Neural progenitor cell (in vitro differentiated cells): ENCODE measurements around the gene TPM1. TPM values are rescaled to one million over a fixed set of nuclear protein-coding genes. Genes with fewer than 3 reads are reported as not detected.
A peak's percentile ranks its signal among the peaks of the same experiment; 100 is the strongest.

Experiments
- DNase-seq: peaks from one replicate; pipeline ENCODE4 v3.0.0-alpha.2; 2016; ENCODE audit warnings: low spot score
- H2AFZ ChIP-seq: fragments of 200-600 bp; sonication (generic); replicated peaks from 2 replicates; pipeline ENCODE4 v1.6.1; 2016; ENCODE audit warnings: antibody characterized with exemption
- H3F3A ChIP-seq: fragments of 200-600 bp; sonication (generic); 2 replicates; pipeline ENCODE4 v1.6.1; 2016; ENCODE audit warnings: antibody characterized with exemption, low read depth
- H3K27ac ChIP-seq: fragments of 200-600 bp; sonication (generic); 2 replicates; pipeline ENCODE4 v1.5.1; 2016; ENCODE audit warnings: mild to moderate bottlenecking
- H3K27me3 ChIP-seq: fragments of 200-600 bp; sonication (generic); 2 replicates; pipeline ENCODE4 v1.6.1; 2016; ENCODE audit warnings: mild to moderate bottlenecking, moderate library complexity
- H3K36me3 ChIP-seq: fragments of 200-600 bp; sonication (generic); 2 replicates; pipeline ENCODE4 v1.5.1; 2016
- H3K4me1 ChIP-seq: fragments of 200-600 bp; sonication (generic); 2 replicates; pipeline ENCODE4 v1.6.1; 2016; ENCODE audit warnings: mixed run types
- H3K4me2 ChIP-seq: fragments of 200-600 bp; sonication (generic); 2 replicates; pipeline ENCODE4 v1.6.1; 2016
- H3K4me3 ChIP-seq: fragments of 200-600 bp; sonication (generic); 2 replicates; pipeline ENCODE4 v1.5.1; 2016
- H3K79me2 ChIP-seq: fragments of 200-600 bp; sonication (generic); 2 replicates; pipeline ENCODE4 v1.6.1; 2016; ENCODE audit warnings: low read depth
- H3K9ac ChIP-seq: fragments of 200-600 bp; sonication (generic); 2 replicates; pipeline ENCODE4 v1.6.1; 2016
- H3K9me3 ChIP-seq: fragments of 200-600 bp; sonication (generic); 2 replicates; pipeline ENCODE4 v1.5.1; 2016; ENCODE audit warnings: low read depth
- H4K20me1 ChIP-seq: fragments of 200-600 bp; sonication (generic); 2 replicates; pipeline ENCODE4 v1.6.1; 2016; ENCODE audit warnings: low read depth
- H3K27ac Mint-ChIP-seq: 3 replicates; pipeline ENCODE4 v1.8.0; 2021; ENCODE audit warnings: mixed read lengths
- H3K27me3 Mint-ChIP-seq: 2 replicates; pipeline ENCODE4 v1.8.0; 2022; ENCODE audit warnings: low read depth, mild to moderate bottlenecking, inconsistent platforms, moderate library complexity, mixed read lengths; ENCODE audit not compliant: insufficient read depth
- H3K36me3 Mint-ChIP-seq: 3 replicates; pipeline ENCODE4 v1.8.0; 2021; ENCODE audit warnings: mixed read lengths
- H3K4me1 Mint-ChIP-seq: 3 replicates; pipeline ENCODE4 v1.8.0; 2021; ENCODE audit warnings: mixed read lengths
- H3K4me3 Mint-ChIP-seq: 3 replicates; pipeline ENCODE4 v1.8.0; 2021; ENCODE audit warnings: mild to moderate bottlenecking, moderate library complexity, mixed read lengths
- H3K9me3 Mint-ChIP-seq: 3 replicates; pipeline ENCODE4 v1.8.0; 2020; ENCODE audit warnings: mixed read lengths
- EZH2 ChIP-seq: fragments of 200-600 bp; sonication (generic); IDR thresholded peaks from 2 replicates; pipeline ENCODE4 v1.6.1; 2017; ENCODE audit warnings: antibody characterized with exemption, mild to moderate bottlenecking, moderate library complexity
- EZH2phosphoT487 ChIP-seq: fragments of 200-600 bp; sonication (generic); IDR thresholded peaks from 2 replicates; pipeline ENCODE4 v1.6.1; 2017; ENCODE audit warnings: antibody characterized with exemption
- total RNA-seq: library from RNA; depleted of rRNA; stranded (reverse); fragments of >200 nt; gene quantifications from 2 replicates; pipeline ENCODE4 v1.2.3, GENCODE V29; 2015; ENCODE audit warnings: low replicate concordance
- TF ChIP-seq, protein P1 (sequence below): fragments of 200-600 bp; sonication (generic); IDR thresholded peaks from 2 replicates; pipeline ENCODE4 v1.5.1; 2017; ENCODE audit warnings: antibody characterized with exemption, mild to moderate bottlenecking

Gene TPM1
- total RNA-seq, 1 donor from 2014 or later = 623 TPM

- H3F3A ChIP-seq = peaks cover 25% of the 10 kb centered on the region
- H4K20me1 ChIP-seq = no peaks in the 10 kb centered on the region
- peak overlapping the region; percentile 40 for H2AFZ ChIP-seq
- Mint-ChIP-seq H3K4me3 (no peak overlapping the region), H3K4me1 (peaks cover 51% of the 10 kb centered on the region), H3K27me3 (peaks cover 13% of the 10 kb centered on the region), H3K36me3 (no peaks in the 10 kb centered on the region), H3K9me3 (no peaks in the 10 kb centered on the region), H3K27ac (peak overlapping the region; percentile 38)
- peaks cover 45% of the 10 kb centered on the region for H3K4me1 ChIP-seq
- H3K4me3 ChIP-seq = no peak overlapping the region
- no peaks in the 10 kb centered on the region for H3K79me2 ChIP-seq
- H3K9me3 ChIP-seq = no peaks in the 10 kb centered on the region
- H3K27me3 ChIP-seq = no peaks in the 10 kb centered on the region
- no peak overlapping the region for H3K4me2 ChIP-seq
- no peak for DNase-seq
- no peaks in the 10 kb centered on the region for H3K36me3 ChIP-seq
- H3K9ac ChIP-seq = no peak overlapping the region
- TF ChIP-seq EZH2phosphoT487 (no peak), EZH2 (no peak)
- TF ChIP-seq, protein P1, sequence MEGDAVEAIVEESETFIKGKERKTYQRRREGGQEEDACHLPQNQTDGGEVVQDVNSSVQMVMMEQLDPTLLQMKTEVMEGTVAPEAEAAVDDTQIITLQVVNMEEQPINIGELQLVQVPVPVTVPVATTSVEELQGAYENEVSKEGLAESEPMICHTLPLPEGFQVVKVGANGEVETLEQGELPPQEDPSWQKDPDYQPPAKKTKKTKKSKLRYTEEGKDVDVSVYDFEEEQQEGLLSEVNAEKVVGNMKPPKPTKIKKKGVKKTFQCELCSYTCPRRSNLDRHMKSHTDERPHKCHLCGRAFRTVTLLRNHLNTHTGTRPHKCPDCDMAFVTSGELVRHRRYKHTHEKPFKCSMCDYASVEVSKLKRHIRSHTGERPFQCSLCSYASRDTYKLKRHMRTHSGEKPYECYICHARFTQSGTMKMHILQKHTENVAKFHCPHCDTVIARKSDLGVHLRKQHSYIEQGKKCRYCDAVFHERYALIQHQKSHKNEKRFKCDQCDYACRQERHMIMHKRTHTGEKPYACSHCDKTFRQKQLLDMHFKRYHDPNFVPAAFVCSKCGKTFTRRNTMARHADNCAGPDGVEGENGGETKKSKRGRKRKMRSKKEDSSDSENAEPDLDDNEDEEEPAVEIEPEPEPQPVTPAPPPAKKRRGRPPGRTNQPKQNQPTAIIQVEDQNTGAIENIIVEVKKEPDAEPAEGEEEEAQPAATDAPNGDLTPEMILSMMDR = no peak
- H3K27ac ChIP-seq = peak overlapping the region; percentile 93
These were observed 43.4 kb upstream of the TPM1 start for GRCh38 chr15:62999178-62999577.

- H3K4me1 ChIP-seq = peaks cover 50% of the 10 kb centered on the region
- H3K4me3 ChIP-seq = no peak overlapping the region
- peak overlapping the region; percentile 59 for H3K4me2 ChIP-seq
- H3K36me3 Mint-ChIP-seq = no peaks in the 10 kb centered on the region
- H3K27ac ChIP-seq = peak overlapping the region; percentile 93
- peaks cover 13% of the 10 kb centered on the region for H3K27me3 Mint-ChIP-seq
- H3K36me3 ChIP-seq = no peaks in the 10 kb centered on the region
- no peaks in the 10 kb centered on the region for H3K79me2 ChIP-seq
- H3K4me1 Mint-ChIP-seq = peaks cover 50% of the 10 kb centered on the region
- H3K27me3 ChIP-seq = no peaks in the 10 kb centered on the region
- H3K4me3 Mint-ChIP-seq = no peak overlapping the region
- H3K9me3 Mint-ChIP-seq = no peaks in the 10 kb centered on the region
- H3K9ac ChIP-seq = peak overlapping the region; percentile 11
- H3K27ac Mint-ChIP-seq = peak overlapping the region; percentile 38
- H3F3A ChIP-seq = peaks cover 25% of the 10 kb centered on the region
- peak overlapping the region; percentile 3 for H2AFZ ChIP-seq
- peak; percentile 81 for DNase-seq
- no peaks in the 10 kb centered on the region for H4K20me1 ChIP-seq
- TF ChIP-seq EZH2phosphoT487 = no peak
- TF ChIP-seq, protein P1 = no peak
- no peak for TF ChIP-seq EZH2
- H3K9me3 ChIP-seq = no peaks in the 10 kb centered on the region
These were observed 42.5 kb upstream of the TPM1 start for GRCh38 chr15:62999923-63000561.

DNA sequence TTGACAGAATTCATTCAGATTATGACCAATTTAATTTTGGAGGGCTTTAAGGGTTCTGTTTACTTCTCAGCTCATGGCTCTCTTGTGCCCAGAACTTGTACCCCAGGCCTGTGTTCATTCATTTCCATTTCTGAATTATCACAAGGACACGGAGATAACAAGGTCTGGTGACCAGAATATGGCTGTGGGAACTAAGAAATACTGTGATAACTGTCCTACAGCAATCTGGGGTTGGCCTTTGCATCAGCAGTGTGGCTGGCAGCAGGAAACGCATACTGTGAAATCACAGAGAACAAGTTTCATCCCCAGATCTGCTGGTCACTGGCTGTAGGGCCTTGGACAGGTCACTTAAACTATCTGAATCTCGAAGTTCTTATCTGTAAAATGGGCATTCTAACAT is 41.8 kb upstream of the TPM1 start:
- Mint-ChIP-seq H3K9me3 (no peaks in the 10 kb centered on the region), H3K4me3 (no peak overlapping the region), H3K27ac (peak overlapping the region; percentile 38), H3K27me3 (peaks cover 11% of the 10 kb centered on the region), H3K4me1 (peaks cover 54% of the 10 kb centered on the region), H3K36me3 (no peaks in the 10 kb centered on the region)
- DNase-seq = no peak
- Histone ChIP-seq H2AFZ (no peak overlapping the region), H3K27ac (peak overlapping the region; percentile 93), H3K4me1 (peaks cover 50% of the 10 kb centered on the region), H3K9ac (no peak overlapping the region), H3K4me3 (no peak overlapping the region), H3K79me2 (no peaks in the 10 kb centered on the region), H4K20me1 (no peaks in the 10 kb centered on the region), H3K4me2 (peak overlapping the region; percentile 59), H3K36me3 (no peaks in the 10 kb centered on the region), H3K9me3 (no peaks in the 10 kb centered on the region), H3K27me3 (no peaks in the 10 kb centered on the region), H3F3A (peaks cover 25% of the 10 kb centered on the region)
- no peak for TF ChIP-seq EZH2
- TF ChIP-seq, protein P1 = no peak
- no peak for TF ChIP-seq EZH2phosphoT487
